Measurements from ENCODE around the gene CTSZ.
"Not testable (repeated sequence)": the region's sequence is repeated elsewhere in the genome, so short reads cannot be mapped to it uniquely, and the experiment has no call there.

Gene CTSZ

DNA sequence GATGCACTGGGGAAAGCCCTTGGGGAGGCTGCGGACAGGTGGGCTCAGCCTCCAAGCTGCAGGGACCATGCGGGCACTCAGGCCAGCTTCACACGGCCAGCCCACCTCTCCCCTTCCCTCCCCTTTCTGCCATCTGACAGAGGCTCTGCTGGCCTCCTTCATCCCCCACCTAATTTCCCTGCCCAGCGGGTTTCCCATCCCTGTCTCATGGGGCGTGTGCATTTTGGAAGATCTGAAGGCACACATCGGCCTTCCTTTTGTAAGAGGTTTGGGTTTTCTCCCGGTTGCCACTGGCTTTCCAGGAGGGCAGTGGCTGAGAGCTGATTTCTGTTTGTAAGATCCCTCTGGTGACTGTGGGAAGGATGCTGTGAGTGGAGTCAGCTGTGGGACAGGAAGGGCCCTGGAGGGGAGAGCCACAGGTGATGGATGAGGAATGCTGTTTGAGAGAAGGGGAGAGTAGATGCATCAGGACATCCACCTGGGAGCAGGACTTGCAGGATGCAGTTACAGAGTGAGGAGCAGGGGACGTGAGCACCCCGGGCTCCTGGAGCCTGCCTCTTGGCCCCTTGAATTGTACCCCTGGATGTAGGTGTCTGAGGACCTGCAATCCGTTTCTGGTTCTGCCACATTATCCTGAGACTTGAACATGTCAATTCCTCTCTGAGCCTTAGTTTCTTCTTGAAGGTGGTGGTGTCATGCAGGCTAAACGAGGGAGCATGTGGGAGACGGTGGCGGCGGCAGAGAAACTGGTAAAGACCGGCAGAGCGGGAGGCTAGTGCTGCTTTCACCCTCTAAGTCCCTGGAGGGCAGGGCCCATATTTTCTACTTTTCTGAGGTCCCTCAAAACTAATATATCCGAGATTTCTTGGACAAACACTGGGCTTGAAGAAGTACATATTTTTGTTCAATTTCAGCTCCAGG, 6.2 kb upstream of the CTSZ start:
- no peak for DNase-seq (ENCODE audit: low spot score)

DNA sequence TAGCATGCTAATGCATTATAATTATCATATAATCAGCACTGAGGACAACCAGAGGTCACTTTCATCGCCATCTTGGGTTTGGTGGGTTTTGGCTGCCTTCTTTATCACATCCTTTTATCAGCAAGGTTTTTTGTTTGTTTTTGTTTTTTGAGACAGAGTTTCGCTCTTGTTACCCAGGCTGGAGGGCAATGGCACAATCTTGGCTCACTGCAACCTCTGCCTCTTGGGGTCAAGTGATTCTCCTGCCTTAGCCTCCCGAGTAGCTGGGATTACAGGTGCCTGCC, 4.8 kb upstream of the CTSZ start:
- DNase-seq (ENCODE audit: low spot score) = not testable (repeated sequence)

DNA sequence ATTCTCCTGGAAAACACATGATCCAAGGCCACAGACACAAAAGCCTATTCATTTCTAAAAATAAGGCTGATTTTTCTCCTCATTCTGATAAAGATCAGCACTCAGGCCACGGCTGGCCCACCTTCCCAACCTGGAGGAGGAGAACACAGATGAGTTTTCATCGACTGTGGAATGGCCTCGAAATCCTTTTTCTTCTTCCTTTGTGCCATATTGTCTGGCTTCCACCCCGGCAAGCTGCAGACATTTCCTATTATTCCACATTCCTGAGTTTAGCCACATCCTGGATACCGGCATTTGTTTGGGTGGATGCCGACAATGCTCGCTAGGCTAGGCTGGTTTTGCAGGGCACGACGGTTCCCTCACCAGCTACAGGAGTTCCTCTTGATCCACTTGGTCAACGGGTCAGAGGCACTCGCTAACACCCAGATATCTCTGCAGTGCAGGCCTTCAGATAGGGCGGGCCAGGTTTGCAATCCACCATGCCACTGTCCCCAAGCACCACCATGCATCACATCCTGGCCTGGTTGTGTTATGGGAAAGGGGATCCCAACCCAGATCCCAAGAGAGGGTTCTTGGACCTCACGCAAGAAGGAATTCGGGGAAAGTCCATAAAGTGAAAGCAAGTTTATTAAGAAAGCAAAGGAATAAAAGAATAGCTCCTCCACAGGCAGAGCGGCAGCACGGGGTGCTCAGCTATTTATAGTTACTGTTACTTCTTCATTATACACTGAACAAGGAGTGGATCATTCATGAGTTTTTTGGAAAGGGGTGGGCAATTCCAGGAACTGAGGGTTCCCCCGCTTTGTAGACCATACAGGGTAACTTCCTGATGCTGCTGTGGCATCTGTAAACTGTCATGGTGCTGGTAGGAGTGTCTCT, 4.2 kb upstream of the CTSZ start:
- DNase-seq (ENCODE audit: low spot score) = no peak

DNA sequence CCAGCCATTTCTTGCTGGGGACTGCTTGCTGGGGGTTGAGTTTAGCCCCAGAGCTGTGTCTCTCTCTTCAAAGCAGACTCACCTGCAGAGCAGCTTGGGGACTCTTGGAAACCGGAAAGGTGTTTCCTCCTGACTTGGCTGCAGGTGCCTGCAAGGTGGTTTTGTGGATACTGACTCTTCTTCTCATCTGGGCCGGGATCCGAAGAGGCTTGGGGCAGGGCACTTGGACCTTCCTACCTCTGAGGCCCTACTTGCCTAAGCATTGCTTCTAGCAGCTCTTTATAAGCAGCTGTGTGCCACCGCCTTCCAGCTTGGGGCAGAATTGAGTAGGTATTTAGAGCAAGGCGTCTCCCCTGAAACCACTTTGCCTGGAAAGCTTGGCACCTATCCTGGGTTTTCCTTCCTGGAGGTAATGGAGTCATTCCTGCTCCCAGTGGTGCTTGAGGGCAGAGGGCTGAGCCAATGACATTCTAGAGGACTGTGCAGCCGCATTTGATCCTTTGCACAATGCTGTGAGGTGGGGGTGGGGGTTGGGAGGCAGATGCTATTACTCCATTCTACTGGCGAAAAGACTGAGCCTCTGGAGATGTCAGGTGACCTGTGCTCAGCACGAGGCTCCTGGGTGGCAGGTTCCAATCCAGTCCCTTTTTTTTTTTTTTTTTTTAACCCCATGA, 3.4 kb upstream of the CTSZ start:
- no peak for DNase-seq (ENCODE audit: low spot score)

DNA sequence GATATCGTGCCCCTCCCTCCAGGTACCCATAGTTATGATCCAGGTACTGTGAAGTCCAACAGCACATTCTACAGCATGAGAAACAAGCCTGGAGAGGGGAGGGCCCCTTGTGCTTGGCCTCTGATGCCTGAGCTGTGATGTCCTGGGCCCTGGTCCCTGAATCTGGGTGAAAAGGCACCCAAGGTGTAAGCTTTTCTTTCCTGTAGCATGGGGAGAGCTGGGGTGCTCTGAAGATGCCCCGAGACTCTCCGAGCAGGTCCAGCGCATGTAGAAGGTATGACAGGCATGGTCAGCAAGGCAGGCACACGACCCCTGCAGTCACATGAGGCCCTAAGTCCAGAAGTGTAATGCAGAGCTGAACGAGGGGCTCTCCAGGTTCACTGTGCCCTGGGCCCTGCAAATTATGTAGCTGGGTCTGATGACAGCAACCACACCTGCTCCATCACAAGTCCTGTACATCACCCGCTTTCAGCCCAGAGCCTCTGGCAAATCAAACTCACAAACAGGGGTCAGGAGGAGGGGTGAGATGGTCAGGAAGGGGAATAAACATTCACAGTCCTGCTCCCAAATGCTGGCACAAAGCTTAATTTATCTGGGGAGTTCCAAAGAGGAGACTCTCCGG, 1.8 kb upstream of the CTSZ start:
- DNase-seq (ENCODE audit: low spot score) = no peak

DNA sequence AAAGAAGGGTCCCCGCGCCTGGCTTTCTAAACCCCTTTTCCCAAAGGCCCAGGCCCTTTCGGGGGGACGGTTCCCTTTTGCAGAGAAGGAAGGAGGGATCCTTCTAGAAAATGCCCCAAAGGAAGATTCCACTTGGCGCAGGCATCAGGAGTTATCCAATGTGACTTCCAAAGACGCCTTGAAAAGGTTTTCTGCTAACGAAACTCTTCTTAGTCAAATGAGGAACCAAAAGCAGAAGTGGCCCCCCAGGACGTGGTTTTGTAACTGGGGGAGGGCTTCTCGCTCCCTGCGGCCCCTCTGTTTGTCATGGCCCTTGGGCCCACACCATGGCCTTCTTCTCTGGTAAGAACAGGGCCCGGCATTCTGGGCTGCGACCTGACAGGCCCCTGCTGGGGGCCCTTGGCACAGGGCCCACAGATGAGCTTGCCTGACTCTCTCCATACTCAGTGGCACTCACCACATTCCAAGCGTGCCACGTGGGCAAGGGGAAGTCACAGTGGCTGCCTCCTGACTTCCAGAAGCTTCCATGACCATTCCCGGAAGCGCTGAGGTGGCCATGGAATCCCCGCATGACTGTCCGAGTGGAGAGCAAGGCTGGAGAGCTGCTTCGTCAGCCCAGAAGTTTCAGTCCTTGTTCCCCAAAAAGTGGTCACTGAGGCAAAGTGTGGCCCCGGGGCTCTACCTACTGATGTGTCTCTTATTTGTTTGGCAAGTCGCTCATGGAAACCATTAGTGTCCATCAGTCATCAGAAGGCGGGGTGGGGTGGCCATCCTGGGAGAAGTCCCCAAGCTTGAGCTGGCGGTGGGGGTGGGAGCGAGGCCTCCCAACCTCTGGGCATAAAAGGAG, 834 bp upstream of the CTSZ start:
- DNase-seq (ENCODE audit: low spot score) = no peak

DNA sequence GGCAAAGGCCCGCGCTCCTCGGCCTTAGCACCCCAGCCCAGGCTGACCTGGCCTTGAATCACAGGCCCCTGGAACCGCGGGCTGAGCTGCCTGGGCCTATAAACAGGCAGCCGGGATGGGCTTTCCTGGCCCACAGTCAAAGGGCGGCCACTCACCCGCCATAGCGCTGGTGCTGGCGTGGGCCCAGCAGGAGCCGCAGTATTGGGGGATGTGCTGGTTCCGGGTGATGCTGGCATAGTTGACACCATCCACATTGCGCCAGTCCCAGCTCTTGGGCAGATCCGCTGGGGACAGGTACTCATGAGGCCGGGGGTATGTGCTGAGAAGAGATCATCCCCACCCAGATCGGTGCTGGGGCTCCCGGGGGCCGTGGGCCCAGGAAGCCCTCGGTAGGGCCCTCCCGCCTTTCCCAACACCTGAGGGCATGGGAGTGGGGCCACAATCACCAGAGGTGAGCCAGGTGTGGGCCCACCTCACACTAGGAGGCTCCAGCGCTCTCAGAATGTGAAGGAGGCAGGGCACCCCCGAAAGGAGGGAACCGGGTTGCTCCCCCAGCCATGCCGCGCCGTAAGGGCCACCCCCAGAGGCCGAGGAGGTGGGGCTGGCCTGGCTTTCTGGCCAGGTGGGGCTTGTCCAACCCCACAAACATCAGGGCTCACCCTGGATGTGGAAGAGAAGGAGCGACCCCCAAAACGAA, 739 bp downstream of the CTSZ start:
- peak; percentile 81 for DNase-seq (ENCODE audit: low spot score)

DNA sequence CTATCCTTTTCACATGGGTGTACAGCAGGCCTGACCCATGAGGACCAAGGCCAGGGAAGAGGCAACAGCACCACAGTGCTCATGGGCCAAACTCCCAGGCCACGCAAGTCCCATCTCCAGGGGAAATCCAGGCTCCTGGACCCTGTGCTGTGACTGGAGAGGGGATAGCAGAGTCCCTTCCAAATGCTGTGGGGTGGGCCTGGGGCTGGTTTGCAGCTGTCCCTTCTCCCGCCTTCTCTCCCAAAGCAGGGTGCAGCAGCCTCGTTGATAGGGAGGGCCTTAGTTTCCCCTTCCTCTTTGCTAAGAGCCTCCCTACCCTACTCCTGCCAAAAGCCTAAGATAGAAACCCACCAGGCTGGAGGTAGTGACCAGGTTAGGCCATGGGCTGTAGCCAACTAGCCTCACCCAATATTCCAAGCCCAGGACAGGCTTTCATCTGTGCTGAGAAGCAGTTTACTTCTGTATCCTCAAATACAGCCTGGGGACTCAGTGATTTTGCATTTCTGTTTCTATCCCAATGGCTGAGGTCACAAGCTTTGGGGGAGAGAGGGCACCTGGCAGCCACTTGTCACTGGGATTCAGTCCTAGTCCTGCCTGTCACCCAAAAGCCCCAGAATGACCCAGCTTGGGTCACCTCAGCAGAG, 1.4 kb downstream of the CTSZ start:
- no peak for DNase-seq (ENCODE audit: low spot score)

DNA sequence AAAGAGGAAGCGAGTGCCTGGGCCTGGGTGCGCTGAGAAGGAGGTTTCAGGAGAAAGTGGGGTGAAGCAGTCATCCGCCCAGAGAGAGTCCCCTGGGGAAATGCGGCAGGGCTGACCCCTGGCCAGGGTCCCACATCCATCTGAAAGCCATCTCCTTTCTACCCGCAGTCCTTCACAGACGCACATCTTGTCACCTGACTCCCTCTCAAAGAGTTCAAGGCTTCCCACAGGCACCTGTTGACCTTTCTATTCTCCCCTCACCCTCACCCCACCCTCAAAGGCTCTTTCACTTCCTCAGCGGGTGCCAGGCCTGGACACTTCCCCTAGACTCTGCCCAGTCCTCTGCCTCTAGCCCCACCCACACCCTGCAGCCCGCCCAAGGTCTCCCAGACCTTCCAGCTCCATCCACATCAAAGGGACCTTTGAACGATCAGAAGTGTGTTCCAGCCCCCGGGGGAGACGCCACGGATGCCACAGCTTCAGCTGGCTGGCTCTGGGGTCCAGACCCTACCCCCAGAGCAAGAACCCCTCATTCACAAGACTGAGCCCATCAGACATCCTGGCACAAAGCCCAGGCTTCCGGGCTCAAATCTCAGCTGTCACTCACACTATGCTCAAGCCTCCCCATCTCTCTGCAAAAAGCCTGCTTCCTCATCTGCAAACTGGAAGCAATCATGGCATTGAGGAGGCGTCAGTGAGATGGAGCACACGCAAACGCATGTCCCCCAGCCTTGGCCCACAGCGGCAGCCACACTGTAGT, 2.1 kb downstream of the CTSZ start:
- DNase-seq (ENCODE audit: low spot score) = no peak

DNA sequence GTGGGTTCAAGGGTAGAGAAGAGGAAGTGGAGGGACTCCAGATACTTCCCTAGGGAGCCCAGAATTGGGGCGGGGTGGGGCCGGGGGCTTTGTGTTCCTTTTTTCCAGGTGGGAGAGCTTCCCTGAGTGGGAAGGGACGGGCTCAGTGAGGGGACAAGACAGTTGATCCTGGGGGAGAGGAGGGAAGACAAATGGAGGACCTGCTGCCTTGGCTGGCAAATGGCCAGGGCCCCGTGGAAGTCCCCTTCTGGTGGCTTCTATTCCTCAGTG, 2.6 kb downstream of the CTSZ start:
- DNase-seq (ENCODE audit: low spot score) = no peak

DNA sequence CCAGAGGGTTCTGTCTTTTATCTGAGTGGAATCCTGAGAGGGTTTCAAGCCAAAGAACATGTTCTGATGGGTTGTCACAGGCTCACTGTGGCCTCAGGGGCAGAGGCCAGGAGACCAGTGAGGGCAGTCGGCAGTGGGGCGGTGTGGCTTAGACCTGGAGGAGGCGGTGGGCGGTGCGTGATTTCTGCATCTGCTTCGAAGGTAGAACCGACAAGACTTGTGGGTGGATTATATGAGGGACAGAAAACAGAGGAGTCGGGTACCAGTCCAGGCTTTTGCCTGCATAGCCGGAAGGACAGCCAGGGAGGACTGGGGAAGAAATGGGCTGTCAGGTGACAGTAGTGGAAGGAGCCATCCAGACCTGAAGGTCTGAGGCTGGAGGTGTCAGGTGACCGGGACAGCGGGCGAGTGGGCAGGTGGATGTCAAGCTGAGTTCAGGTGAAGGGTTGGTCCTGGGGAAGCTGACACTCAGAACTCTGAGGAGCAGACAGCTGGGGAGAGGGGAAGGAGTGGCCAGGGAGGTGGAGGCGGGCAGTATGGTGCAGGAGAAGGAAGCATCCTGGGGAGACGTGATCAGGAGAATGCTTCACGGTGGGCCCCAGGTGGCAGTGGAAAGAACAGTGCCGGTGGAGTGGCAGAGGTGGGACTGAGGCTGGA, 3.1 kb downstream of the CTSZ start:
- no peak for DNase-seq (ENCODE audit: low spot score)

DNA sequence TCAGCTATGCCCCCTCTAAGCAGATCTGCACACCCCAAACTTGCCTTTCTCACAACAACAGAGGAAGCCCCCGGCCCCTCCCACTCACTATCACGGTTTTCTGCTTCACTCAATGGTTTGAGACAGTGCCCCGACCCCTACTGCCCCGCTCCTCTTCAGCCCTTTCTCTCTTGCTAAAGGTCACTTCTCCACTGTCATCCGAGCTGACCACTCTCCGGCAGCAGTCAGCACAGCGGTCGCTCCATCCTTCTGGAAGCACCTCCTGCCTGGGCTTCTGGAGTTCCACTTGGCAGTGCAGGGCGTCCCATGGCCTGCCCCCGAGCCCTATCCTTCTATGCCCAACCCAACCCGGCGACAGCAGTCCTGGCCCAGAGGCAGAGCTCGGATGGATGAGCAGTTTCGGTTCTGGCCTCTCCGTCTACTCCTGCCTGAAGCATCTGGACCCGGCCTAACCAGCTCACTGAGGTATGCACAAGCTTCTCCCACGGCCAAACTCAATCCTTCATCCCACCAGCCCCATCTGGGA, 4.1 kb downstream of the CTSZ start:
- DNase-seq (ENCODE audit: low spot score) = no peak

DNA sequence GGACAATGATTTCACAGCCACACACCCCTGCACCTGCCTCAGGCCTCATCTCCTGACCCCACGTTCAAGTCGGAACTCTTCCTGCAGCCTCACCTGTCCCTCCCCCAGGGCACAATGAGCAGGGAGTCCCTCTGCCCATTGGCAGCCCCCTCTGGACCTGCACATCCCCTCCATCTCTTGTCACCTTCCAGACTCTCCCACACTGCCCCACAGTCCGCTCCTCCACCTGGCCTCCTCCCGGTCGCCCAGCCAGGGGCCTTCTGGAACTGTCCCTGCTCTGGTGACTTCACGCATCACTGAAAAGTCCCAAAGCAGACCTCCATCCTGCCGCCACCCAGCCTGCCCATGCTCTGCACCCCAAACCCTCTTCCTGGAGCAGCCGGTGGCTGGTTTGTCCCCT, 4.7 kb downstream of the CTSZ start:
- DNase-seq (ENCODE audit: low spot score) = no peak

DNA sequence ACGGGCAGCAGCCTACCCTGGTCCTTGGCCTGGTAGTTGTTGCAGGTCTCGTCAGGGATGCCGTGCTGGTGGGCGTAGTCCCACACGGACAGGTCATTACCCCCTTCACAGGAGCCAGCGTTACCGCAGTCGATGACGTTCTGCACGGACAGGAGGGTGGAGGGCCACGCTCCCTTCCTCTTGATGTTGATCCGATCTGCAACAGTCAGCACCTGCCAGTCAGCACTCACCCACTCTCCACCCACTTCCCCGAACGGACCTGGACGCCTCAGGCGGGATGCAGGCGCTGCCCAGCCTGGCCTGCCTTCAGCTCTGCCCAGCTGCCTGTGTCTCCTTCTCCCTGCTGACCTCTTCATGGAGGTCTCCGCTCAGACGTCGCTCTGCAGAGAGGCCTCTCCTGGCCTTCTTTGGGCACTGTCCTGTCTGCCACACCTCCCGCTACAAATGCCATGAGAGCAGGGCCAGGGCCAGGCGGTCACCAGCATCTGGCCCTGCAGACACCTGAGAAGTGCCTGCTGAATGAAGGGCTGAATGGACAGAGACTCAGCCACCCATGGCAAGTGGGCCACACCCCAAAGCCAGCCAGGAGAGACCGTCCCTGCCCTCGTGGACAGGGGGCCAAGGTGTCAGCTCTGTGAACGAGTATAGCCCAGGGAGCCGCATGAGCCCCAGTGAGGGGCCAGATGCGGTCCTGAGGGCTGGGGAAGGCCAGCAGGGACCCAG, 5.4 kb downstream of the CTSZ start:
- no peak for DNase-seq (ENCODE audit: low spot score)

DNA sequence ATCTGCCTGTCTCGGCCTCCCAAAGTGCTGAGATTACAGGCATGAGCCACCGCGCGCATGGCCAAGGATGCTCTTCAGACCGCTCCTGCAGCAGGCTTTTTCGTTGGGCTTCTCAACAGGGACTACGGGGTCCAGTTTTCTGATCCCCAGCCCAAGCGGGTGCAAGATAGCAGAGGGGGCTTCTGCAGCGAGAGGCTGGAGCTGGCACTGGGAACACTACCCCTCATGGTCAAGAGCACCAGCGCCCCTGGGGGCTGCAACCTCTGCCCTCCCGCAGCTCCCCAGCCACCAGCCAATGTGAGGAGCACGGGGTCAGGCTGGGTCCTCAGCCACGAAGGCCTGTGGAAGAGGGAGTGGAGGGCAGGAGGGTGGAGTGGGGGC, 6.0 kb downstream of the CTSZ start:
- DNase-seq (ENCODE audit: low spot score) = no peak

DNA sequence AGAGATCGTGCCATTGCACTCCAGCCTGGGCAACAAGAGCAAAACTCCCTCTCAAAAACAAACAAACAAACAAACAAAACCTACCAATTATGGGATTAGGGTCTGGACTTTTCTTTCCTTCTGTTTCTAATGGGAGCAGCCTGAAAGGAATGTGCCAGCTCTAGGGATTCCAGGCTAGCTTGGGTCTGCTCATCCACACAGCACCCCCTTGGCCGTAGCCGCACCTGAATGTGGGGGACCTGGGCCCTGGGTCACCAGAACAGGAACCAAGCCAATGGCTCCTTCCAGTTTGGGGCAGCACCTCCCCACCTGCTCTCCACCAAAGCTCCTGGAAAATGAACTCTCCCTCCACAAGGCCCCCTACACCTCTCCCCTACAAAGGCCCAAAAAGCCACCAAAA, 6.7 kb downstream of the CTSZ start:
- no peak for DNase-seq (ENCODE audit: low spot score)

DNA sequence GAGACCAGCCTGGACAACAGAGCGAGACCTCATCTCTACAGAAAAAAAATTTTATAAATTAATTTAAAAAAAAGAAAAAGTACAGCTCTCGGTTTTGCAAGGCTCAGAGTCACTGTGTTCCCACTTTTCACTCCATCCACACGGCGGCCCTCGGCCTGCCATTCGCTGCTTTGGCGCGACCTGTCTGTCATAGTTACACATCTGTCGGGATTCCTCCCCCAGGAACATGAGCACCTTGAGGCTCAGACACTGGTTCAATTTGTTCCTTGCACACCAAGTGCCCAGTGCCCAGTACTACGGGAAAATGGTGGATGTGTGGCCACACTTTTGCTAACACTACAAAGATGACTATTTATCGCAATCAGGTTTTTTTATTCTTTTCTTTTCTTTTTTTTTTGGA, 8.4 kb downstream of the CTSZ start:
- DNase-seq (ENCODE audit: low spot score) = no peak

DNA sequence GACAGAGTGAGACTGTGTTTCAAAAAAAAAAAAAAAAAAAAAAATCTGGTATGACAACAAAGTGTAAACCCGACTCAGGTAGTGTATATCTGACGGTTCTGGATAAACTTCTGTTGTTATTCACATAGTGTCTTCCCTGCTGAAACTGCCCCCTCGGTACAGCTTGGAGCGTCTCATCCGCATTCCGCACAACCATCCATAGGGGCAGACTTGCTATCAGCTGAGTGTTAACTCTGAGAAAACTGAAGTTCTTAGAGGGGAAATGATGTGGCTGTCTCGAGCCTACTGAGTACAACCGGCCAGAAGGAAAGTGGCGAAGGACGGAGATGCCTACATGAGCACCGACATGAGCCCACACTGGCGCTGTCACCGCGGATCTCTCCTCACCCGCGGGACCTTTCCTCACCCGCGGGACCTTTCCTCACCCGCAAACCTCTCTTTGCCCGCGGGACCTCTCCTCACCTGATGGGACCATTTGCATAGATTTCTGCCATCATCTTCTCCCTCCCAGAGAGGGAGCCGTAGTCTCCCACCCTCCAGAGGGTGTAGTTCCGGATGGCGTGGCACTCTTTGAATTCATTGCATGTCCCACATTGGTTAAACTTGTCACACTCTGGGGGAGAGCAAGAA, 9.8 kb downstream of the CTSZ start:
- DNase-seq (ENCODE audit: low spot score) = no peak
